ENCODE results near the gene EEF1A1. TPM values are rescaled to one million over a fixed set of nuclear protein-coding genes. Genes with fewer than 3 reads are reported as not detected.

EEF1A1 gene
- total RNA-seq, 1 experiment from 2014 or later, result 6,057 TPM

DNA sequence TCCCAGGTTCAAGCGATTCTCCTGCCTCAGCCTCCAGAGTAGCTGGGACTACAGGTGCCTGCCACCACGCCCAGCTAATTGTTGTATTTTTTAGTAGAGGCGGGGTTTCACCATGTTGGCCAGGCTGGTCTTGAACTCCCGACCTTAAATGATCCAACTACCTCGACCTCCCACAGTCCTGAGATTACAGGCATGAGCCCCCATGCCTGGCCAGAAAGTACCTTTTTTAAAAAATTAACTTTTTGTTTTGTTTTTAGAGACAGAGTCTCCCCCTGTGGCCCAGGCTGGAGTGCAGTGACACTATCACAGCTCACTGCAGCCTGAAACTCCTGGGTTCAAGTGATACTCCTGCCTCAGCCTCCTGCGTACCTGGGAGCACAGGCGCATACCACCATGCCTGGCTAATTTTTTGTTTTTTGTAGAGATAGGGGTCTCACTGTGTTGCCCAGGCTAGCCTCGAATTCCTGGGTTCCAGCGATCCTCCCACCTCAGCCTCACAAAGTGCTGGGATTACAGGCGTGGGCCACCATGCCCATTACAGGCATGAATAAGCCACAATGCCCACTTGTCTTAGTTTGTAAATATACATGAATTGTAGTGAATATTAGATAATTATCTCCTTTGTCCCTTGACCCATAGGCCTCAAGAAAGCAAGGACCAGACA is 17.4 kb upstream of the EEF1A1 start:
- no TSS peak for BruUV-seq (replicated peaks)
- Histone ChIP-seq H3K27ac (ENCODE audit: low read length) (no peak overlapping the region), H3K9me2 (replicated peaks; ENCODE audit: low read length) (no peaks in the 10 kb centered on the region), H3K79me2 (ENCODE audit: low read length) (no peaks in the 10 kb centered on the region), H3K4me3 (ENCODE audit: low read length) (no peak overlapping the region), H3K9me3 (ENCODE audit: low read length) (no peaks in the 10 kb centered on the region), H3K27me3 (ENCODE audit: low read length) (no peaks in the 10 kb centered on the region), H2AFZ (ENCODE audit: low read length) (no peak overlapping the region), H3K36me3 (ENCODE audit: low read depth, low read length) (no peaks in the 10 kb centered on the region), H3K4me1 (ENCODE audit: insufficient read depth, low read length) (no peaks in the 10 kb centered on the region), H3K4me2 (ENCODE audit: low read length) (no peak overlapping the region), H4K20me1 (ENCODE audit: low read length) (no peaks in the 10 kb centered on the region), H3K9ac (ENCODE audit: low read length) (no peak overlapping the region), H3F3A (ENCODE audit: low read length, unreplicated experiment) (no peaks in the 10 kb centered on the region)
- TF ChIP-seq EZH2phosphoT487 (IDR thresholded peaks at IDR 0.05; ENCODE audit: borderline replicate concordance, low read length), result no peak
- TF ChIP-seq, protein P1, sequence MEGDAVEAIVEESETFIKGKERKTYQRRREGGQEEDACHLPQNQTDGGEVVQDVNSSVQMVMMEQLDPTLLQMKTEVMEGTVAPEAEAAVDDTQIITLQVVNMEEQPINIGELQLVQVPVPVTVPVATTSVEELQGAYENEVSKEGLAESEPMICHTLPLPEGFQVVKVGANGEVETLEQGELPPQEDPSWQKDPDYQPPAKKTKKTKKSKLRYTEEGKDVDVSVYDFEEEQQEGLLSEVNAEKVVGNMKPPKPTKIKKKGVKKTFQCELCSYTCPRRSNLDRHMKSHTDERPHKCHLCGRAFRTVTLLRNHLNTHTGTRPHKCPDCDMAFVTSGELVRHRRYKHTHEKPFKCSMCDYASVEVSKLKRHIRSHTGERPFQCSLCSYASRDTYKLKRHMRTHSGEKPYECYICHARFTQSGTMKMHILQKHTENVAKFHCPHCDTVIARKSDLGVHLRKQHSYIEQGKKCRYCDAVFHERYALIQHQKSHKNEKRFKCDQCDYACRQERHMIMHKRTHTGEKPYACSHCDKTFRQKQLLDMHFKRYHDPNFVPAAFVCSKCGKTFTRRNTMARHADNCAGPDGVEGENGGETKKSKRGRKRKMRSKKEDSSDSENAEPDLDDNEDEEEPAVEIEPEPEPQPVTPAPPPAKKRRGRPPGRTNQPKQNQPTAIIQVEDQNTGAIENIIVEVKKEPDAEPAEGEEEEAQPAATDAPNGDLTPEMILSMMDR (conservative IDR thresholded peaks at IDR 0.05; ENCODE audit: low read depth, low read length), result no peak
- no peak for TF ChIP-seq EZH2 (IDR thresholded peaks at IDR 0.05; ENCODE audit: low read length, unreplicated experiment)
- no peak for DNase-seq
- ChIA-PET POLR2A (ENCODE audit: unreplicated experiment) (no interaction called here), CTCF (no interaction called here)
- no peak for ATAC-seq
- intact Hi-C loops (cut with micrococcal nuclease), result no loop called here

DNA sequence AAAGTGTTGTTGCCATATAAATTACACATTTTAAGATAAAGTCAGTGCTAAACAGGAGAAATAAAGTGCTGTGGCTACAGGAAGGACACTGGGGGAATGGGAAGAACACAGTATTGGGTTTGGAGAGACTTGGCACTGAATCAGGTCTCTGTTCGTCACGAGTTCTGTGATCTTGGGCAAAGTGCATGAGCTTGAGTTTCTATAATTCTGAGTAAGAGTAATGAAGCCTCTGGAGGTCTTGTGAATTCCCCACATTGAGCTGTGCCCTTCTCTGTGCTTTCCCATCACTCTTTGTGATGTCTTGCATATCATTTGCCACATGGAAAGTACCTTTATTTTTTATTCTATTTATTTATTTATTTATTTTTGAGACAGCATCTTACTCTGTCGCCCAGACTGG is 16.8 kb upstream of the EEF1A1 start:
- H3K79me2 ChIP-seq (ENCODE audit: low read length), result no peaks in the 10 kb centered on the region
- H3K4me3 ChIP-seq (ENCODE audit: low read length), result no peak overlapping the region
- TF ChIP-seq EZH2 (IDR thresholded peaks at IDR 0.05; ENCODE audit: low read length, unreplicated experiment) (no peak), EZH2phosphoT487 (IDR thresholded peaks at IDR 0.05; ENCODE audit: borderline replicate concordance, low read length) (no peak)
- TF ChIP-seq, protein P1 (conservative IDR thresholded peaks at IDR 0.05; ENCODE audit: low read depth, low read length), result no peak
- no TSS peak for BruUV-seq (replicated peaks)
- no peak overlapping the region for H3K4me2 ChIP-seq (ENCODE audit: low read length)
- no peaks in the 10 kb centered on the region for H3K9me2 ChIP-seq (replicated peaks; ENCODE audit: low read length)
- H3K36me3 ChIP-seq (ENCODE audit: low read depth, low read length), result no peaks in the 10 kb centered on the region
- no peak overlapping the region for H2AFZ ChIP-seq (ENCODE audit: low read length)
- no peaks in the 10 kb centered on the region for H3F3A ChIP-seq (ENCODE audit: low read length, unreplicated experiment)
- ChIA-PET CTCF (no interaction called here), POLR2A (ENCODE audit: unreplicated experiment) (no interaction called here)
- no peaks in the 10 kb centered on the region for H3K27me3 ChIP-seq (ENCODE audit: low read length)
- H3K9me3 ChIP-seq (ENCODE audit: low read length), result no peaks in the 10 kb centered on the region
- intact Hi-C loops (cut with micrococcal nuclease), result no loop called here
- DNase-seq (no peak), ATAC-seq (no peak)
- H3K4me1 ChIP-seq (ENCODE audit: insufficient read depth, low read length), result no peaks in the 10 kb centered on the region
- no peaks in the 10 kb centered on the region for H4K20me1 ChIP-seq (ENCODE audit: low read length)
- H3K27ac ChIP-seq (ENCODE audit: low read length), result no peak overlapping the region
- no peak overlapping the region for H3K9ac ChIP-seq (ENCODE audit: low read length)

DNA sequence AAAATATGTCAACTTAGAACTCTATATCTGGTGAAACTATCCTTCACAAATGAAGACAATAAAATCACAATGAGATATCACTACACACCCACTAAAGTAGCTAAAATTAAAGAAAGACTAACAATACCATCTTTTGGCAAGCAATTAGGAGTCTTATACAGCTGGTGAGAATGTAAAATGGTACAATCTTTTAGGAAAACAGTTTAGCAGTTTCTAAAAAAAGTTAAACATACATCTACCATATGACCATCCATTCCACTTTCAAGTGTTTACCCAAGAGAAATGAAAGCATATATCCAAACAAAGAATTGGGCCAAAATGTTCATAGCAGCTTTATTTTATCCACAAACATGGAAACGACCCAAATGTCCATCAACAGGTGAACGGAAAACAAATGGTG is 13.8 kb upstream of the EEF1A1 start:
- ATAC-seq, result no peak
- H3K9ac ChIP-seq (ENCODE audit: low read length), result no peak overlapping the region
- POLR2A ChIA-PET (ENCODE audit: unreplicated experiment), result no interaction called here

More for the DNA sequence above, 13.8 kb upstream of the EEF1A1 start:
- CTCF ChIA-PET, result no interaction called here
- Histone ChIP-seq H3K27ac (ENCODE audit: low read length) (no peak overlapping the region), H3F3A (ENCODE audit: low read length, unreplicated experiment) (no peaks in the 10 kb centered on the region), H3K9me2 (replicated peaks; ENCODE audit: low read length) (no peaks in the 10 kb centered on the region), H2AFZ (ENCODE audit: low read length) (no peak overlapping the region), H4K20me1 (ENCODE audit: low read length) (no peaks in the 10 kb centered on the region), H3K4me1 (ENCODE audit: insufficient read depth, low read length) (no peaks in the 10 kb centered on the region), H3K4me2 (ENCODE audit: low read length) (no peak overlapping the region), H3K27me3 (ENCODE audit: low read length) (no peaks in the 10 kb centered on the region), H3K9me3 (ENCODE audit: low read length) (no peaks in the 10 kb centered on the region), H3K4me3 (ENCODE audit: low read length) (no peak overlapping the region), H3K79me2 (ENCODE audit: low read length) (no peaks in the 10 kb centered on the region), H3K36me3 (ENCODE audit: low read depth, low read length) (no peaks in the 10 kb centered on the region)
- no TSS peak for BruUV-seq (replicated peaks)
- intact Hi-C loops (cut with micrococcal nuclease), result no loop called here
- TF ChIP-seq EZH2 (IDR thresholded peaks at IDR 0.05; ENCODE audit: low read length, unreplicated experiment) (no peak), EZH2phosphoT487 (IDR thresholded peaks at IDR 0.05; ENCODE audit: borderline replicate concordance, low read length) (no peak)
- DNase-seq, result no peak
